ENCODE measurements around the gene PNLDC1.

DNA sequence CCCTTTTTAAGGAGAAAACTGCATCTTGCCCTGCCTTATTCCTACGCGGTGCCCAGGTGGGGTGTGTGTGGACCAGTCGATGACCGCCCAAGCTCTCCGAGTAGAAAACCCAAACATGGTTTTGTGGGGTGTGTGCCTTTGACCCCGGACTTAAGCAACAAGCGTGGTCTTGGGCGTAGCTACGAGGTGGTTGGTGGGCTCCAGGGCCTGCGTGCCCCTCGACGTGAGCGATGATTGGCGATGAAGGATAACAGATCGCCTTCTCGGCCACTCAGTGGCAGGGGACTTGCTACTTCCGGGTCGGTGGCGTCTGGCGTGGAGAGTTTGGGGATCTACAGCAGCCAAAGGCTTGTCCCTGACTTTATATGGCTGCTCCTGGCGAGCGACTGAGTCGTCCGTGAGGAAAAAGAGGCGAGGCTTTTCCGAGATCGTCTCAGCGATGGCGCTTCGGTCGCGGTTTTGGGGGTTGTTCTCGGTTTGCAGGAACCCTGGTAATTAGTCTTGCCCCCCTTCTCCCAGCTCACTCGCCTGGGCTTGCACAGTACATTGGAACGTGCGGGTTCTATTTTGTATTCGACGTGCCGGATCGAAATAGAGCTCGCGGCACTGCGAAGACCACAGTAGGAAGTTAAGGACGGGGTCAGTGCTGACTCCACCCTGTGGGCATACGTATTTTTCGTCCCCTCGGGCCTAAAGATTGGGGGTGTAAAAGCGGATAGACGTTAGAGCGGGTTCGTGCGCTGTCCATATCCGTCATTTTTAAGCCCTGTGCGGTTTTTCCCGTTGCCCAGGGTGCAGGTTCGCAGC, 9.7 kb upstream of the PNLDC1 start, which contains the start of gene MRPL18:
- TF ChIP-seq, protein P1, sequence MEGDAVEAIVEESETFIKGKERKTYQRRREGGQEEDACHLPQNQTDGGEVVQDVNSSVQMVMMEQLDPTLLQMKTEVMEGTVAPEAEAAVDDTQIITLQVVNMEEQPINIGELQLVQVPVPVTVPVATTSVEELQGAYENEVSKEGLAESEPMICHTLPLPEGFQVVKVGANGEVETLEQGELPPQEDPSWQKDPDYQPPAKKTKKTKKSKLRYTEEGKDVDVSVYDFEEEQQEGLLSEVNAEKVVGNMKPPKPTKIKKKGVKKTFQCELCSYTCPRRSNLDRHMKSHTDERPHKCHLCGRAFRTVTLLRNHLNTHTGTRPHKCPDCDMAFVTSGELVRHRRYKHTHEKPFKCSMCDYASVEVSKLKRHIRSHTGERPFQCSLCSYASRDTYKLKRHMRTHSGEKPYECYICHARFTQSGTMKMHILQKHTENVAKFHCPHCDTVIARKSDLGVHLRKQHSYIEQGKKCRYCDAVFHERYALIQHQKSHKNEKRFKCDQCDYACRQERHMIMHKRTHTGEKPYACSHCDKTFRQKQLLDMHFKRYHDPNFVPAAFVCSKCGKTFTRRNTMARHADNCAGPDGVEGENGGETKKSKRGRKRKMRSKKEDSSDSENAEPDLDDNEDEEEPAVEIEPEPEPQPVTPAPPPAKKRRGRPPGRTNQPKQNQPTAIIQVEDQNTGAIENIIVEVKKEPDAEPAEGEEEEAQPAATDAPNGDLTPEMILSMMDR (IDR thresholded peaks at IDR 0.05), result peak in 1 of 6 experiments; percentile 13
- TF ChIP-seq POLR2A (IDR thresholded peaks at IDR 0.05), result peak; percentile 37 to 66
